HepG2 (cell line): ENCODE results near the gene GAPDH. TPM values are rescaled to one million over a fixed set of nuclear protein-coding genes. Genes with fewer than 3 reads are reported as not detected.
"Not testable (repeated sequence)": the region's sequence is repeated elsewhere in the genome, so short reads cannot be mapped to it uniquely, and the experiment has no call there.

Source experiments
- ATAC-seq: fragments of 200-7000 bp; cut with Tn5 transposase; 3 replicates; pipeline ENCODE4 v1.9.1; 2020; ENCODE audit warnings: mild to moderate bottlenecking, moderate library complexity
- BruUV-seq: library from RNA; stranded (reverse); fragments of 400-500 nt; replicated peaks from 2 replicates; lab custom pipeline; 2021; lab: Mats Ljungman, UMichigan
- CTCF ChIA-PET: fragments of 300-600 bp; formaldehyde crosslinking; extraction: SDS; loops from one replicate; lab custom pipeline; 2021; ENCODE audit warnings: low total read pairs, inconsistent platforms, low intra/inter-chr PET ratio; lab: Yijun Ruan, JAX
- POLR2A ChIA-PET: fragments of 350-600 bp; sonication (Branson Sonifier 250); formaldehyde crosslinking; loops from one replicate; lab custom pipeline; 2020; ENCODE audit warnings: antibody characterized with exemption, inconsistent platforms; lab: Yijun Ruan, JAX
- DNase-seq: peaks from one replicate; pipeline ENCODE4 v3.0.0-alpha.2; 2015; ENCODE audit warnings: low spot score
- FAIRE-seq: peaks from 3 replicates; lab custom pipeline; 2011; peaks lifted over from hg19 to GRCh38; lab: Jason Lieb, UNC
- H2AFZ ChIP-seq: one replicate; pipeline ENCODE4 v1.6.1; 2011; ENCODE audit warnings: low read length, inconsistent platforms
- H3K27ac ChIP-seq: fragments of 300-600 bp; 3 replicates; pipeline ENCODE4 v1.8.0; 2011; ENCODE audit warnings: mixed run types, mild to moderate bottlenecking, mixed read lengths, low read length, inconsistent platforms; ENCODE audit not compliant: insufficient read depth; ENCODE audit errors: extremely low read length
- H3K27me3 ChIP-seq, 2 experiments: fragments of 200-600 bp in 1 of 2; 2 replicates in 1 of 2; 3 replicates in 1 of 2; pipeline versions ENCODE4 v1.6.0 to v1.8.0; 2011; ENCODE audit warnings: low read length in 2 of 2, mild to moderate bottlenecking in 2 of 2, moderate library complexity in 2 of 2, inconsistent platforms in 1 of 2; ENCODE audit not compliant: insufficient read depth in 2 of 2, control insufficient read depth in 1 of 2
- H3K36me3 ChIP-seq, 2 experiments: fragments of 200-600 bp in 1 of 2; replicated peaks in 1 of 2; 2 replicates in 1 of 2; 3 replicates in 1 of 2; pipeline versions ENCODE4 v1.5.1 to v1.8.0; 2011; ENCODE audit warnings: low read length in 2 of 2, inconsistent platforms in 1 of 2; ENCODE audit not compliant: insufficient read depth in 2 of 2, control insufficient read depth in 1 of 2
- H3K4me1 ChIP-seq: 2 replicates; pipeline ENCODE4 v1.5.1; 2012; ENCODE audit warnings: low read length, inconsistent platforms; ENCODE audit not compliant: insufficient read depth
- H3K4me2 ChIP-seq: 2 replicates; pipeline ENCODE4 v1.6.0; 2011; ENCODE audit warnings: low read depth, low read length, inconsistent platforms
- H3K4me3 ChIP-seq, 3 experiments: fragments of 200-600 bp in 1 of 3; sonication (generic), shearing (Covaris generic) in 1 of 3; replicated peaks in 1 of 3; 2 replicates each; pipeline ENCODE4 v1.5.1; 2011 to 2016; ENCODE audit warnings: low read length in 3 of 3, inconsistent platforms in 2 of 3, low read depth in 2 of 3, mild to moderate bottlenecking in 2 of 3, control low read depth in 1 of 3, mixed read lengths in 1 of 3; ENCODE audit not compliant: insufficient read depth in 1 of 3
- H3K79me2 ChIP-seq: one replicate; pipeline ENCODE4 v1.6.1; 2011; ENCODE audit warnings: low read length, inconsistent platforms; ENCODE audit not compliant: insufficient read depth
- H3K9ac ChIP-seq: 2 replicates; pipeline ENCODE4 v1.6.0; 2011; ENCODE audit warnings: mild to moderate bottlenecking, low read depth, low read length, inconsistent platforms; ENCODE audit not compliant: insufficient read depth
- H3K9me3 ChIP-seq: 2 replicates; pipeline ENCODE4 v1.5.1; 2012; ENCODE audit warnings: mild to moderate bottlenecking, low read length
- H4K20me1 ChIP-seq: 2 replicates; pipeline ENCODE4 v1.6.0; 2011; ENCODE audit warnings: inconsistent platforms, mild to moderate bottlenecking, low read length, moderate library complexity; ENCODE audit not compliant: insufficient read depth
- GATAD2A ChIP-seq: IDR thresholded peaks from 2 replicates; pipeline ENCODE4 v1.6.1; 2016
- HNRNPL ChIP-seq: fragments of 200-400 bp; formaldehyde crosslinking; IDR thresholded peaks from 2 replicates; pipeline ENCODE4 v1.6.1; 2017; ENCODE audit warnings: mild to moderate bottlenecking, low read depth, low read length
- HOXA3 ChIP-seq: sonication (generic); formaldehyde crosslinking; IDR thresholded peaks from 2 replicates; pipeline ENCODE4 v1.5.0; 2020; ENCODE audit warnings: missing genetic modification reagents
- NFIB ChIP-seq: sonication (generic); formaldehyde crosslinking; IDR thresholded peaks from 2 replicates; pipeline ENCODE4 v1.9.0; 2021; ENCODE audit warnings: missing genetic modification reagents, mild to moderate bottlenecking, borderline replicate concordance
- PLRG1 ChIP-seq: fragments of 450-650 bp; conservative IDR thresholded peaks from 2 replicates; pipeline ENCODE4 v1.6.1; 2016
- POLR2G ChIP-seq: fragments of 200-400 bp; formaldehyde crosslinking; IDR thresholded peaks from 2 replicates; pipeline ENCODE4 v1.6.1; 2018; ENCODE audit warnings: mild to moderate bottlenecking, low read depth, low read length, moderate library complexity
- REXO4 ChIP-seq: sonication (generic); formaldehyde crosslinking; IDR thresholded peaks from 2 replicates; pipeline ENCODE4 v1.8.0; 2022; ENCODE audit warnings: missing genetic modification reagents, mild to moderate bottlenecking, borderline replicate concordance
- RXRB ChIP-seq: IDR thresholded peaks from 2 replicates; pipeline ENCODE4 v1.6.1; 2016; ENCODE audit warnings: borderline replicate concordance, missing genetic modification reagents, missing compliant biosample characterization
- ZNF121 ChIP-seq: sonication (generic); formaldehyde crosslinking; IDR thresholded peaks from 2 replicates; pipeline ENCODE4 v1.5.0; 2020; ENCODE audit warnings: mild to moderate bottlenecking, missing genetic modification reagents
- ZNF589 ChIP-seq: sonication (generic); formaldehyde crosslinking; conservative IDR thresholded peaks from 2 replicates; pipeline ENCODE4 v1.8.0; 2022; ENCODE audit warnings: mild to moderate bottlenecking, moderate library complexity, missing genetic modification reagents
- WGBS: methylation state at CpG from one replicate; pipeline ENCODE4 v1.1.6; 2017; ENCODE audit warnings: low lambda C conversion rate; 5-methylcytosine and 5-hydroxymethylcytosine counted together
- in situ Hi-C: cut with HindIII; loops from 2 replicates; pipeline ENCODE4 v1.10.0; 2017; ENCODE audit warnings: low pct_unique_long_range_greater_than_20kb; ENCODE audit not compliant: extremely low pct_ligation_motif_present
- intact Hi-C: fragments of 100-400 bp; cut with micrococcal nuclease; formaldehyde crosslinking; loops from one replicate; pipeline ENCODE4 v1.10.0; 2022; ENCODE audit not compliant: unreplicated experiment
- polyA plus RNA-seq, 8 experiments: library from polyadenylated mRNA; depleted of rRNA in 3 of 8; stranded (reverse) in 7 of 8; unstranded in 1 of 8; fragments of >200 nt; fragmentation: Illumina TruSeq in 4 of 8; extraction: Trizol in 4 of 8; gene quantifications; 2 replicates each; pipeline versions ENCODE4 v1.2.1 to v1.2.3, GENCODE V29; 2011 to 2016; ENCODE audit warnings: low read depth in 4 of 8, missing spikeins in 1 of 8, mixed read lengths in 1 of 8; ENCODE audit not compliant: insufficient read depth in 1 of 8
- total RNA-seq, 5 experiments: library from RNA; depleted of rRNA; stranded (reverse); fragments of >200 nt; fragmentation: Illumina TruSeq; extraction: Trizol; gene quantifications; 2 replicates each; pipeline ENCODE4 v1.2.3, GENCODE V29; 2016; ENCODE audit warnings: low read depth in 1 of 5
- TF ChIP-seq, protein P1 (sequence below): sonication (generic); formaldehyde crosslinking; IDR thresholded peaks from 2 replicates; pipeline ENCODE4 v1.8.1; 2023; ENCODE audit warnings: mild to moderate bottlenecking, missing genetic modification reagents
- TF ChIP-seq, protein P2 (sequence below): IDR thresholded peaks from 2 replicates; pipeline ENCODE4 v1.6.1; 2012; ENCODE audit warnings: inconsistent platforms
- TF ChIP-seq, protein P3 (sequence below): sonication (generic); formaldehyde crosslinking; IDR thresholded peaks from 2 replicates; pipeline ENCODE4 v1.4.0; 2020; ENCODE audit warnings: mild to moderate bottlenecking, missing genetic modification reagents
- TF ChIP-seq, protein P4 (sequence below): sonication (generic); formaldehyde crosslinking; IDR thresholded peaks from 2 replicates; pipeline ENCODE4 v1.4.0; 2020; ENCODE audit warnings: missing genetic modification reagents

GAPDH gene
- total and polyA plus RNA-seq, 2 of the 13 experiments (the other 11 are each of a cell fraction or from before 2014, with no cell fraction given), result 3,038 to 12,722 TPM

DNA sequence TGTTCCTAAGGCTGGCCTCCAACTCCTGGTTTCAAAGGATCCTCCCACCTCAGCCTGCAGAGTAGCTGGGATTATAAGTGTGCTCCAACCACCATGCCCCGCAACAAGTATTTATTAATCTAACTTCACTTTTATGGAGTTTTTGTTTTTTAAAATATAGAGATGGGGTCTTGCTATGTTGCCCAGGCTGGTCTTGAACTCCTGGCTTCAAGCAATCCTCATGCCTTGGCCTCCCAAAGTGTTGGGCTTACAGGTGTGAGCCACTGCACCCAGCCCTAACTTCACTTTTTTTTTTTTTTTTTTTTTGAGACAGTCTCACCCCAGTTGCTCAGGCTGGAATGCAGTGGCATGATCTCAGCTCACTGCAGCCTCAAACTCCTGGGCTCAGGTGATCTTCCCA is 43.6 kb upstream of the GAPDH start:
- BruUV-seq, CTCF ChIA-PET, H3K9me3 ChIP-seq, H3K27me3 ChIP-seq, H3K4me3 ChIP-seq, in situ Hi-C loops, H3K4me2 ChIP-seq, H3K27ac ChIP-seq, DNase-seq, H4K20me1 ChIP-seq, H2AFZ ChIP-seq, FAIRE-seq, ATAC-seq, intact Hi-C loops, H3K9ac ChIP-seq: not testable (repeated sequence)
- TF ChIP-seq ZNF121 (CRISPR knock-in tag), result peak; percentile 53; the same call in 1 of the 2 replicates
- Histone ChIP-seq H3K4me1 (peaks cover 21% of the 10 kb centered on the region), H3K36me3 (peaks cover 0 to 14% of the 10 kb centered on the region in 2 experiments; a peak in 2 of 5 replicates), H3K79me2 (peaks cover 29% of the 10 kb centered on the region)
- 96% methylated on average over 1 of the region's 1 CpG for WGBS
- POLR2A ChIA-PET, result interaction anchor here (1.4 to 1.8 kb wide), 2 partner anchors 43 to 107 kb away, joined by 4 read pairs; partner anchors contain the start of genes GAPDH and LTBR

DNA sequence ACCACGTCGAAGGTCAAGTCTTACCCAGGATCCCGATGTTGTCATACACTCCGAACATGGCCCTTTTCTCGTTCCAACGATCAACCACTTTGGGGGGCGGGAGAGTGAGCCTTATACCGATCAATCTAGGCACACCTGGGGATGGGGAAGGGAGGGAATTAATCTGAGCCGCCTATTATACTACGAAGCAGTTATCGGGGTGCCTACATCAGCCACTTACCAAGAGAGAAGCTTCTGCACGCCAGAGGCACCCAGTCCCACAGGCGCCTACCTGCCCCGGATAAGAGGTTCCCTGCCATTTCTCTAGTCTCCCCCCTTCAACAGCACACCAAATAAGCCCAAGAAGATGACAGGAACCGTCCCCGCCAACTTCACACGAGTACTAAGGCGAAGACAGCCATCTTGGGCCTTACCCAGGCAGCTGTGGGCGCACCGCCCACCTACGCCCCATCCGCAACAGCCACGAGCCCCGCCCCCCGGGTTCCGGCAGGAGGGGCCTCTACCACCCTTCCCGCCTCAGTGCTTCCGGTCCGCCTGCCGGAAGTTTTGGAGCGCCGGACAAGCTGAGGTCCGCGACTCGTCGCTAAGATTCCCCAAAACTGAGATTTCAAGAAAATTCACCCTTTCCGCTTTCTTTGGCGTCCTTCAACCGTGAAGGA is 41.4 kb upstream of the GAPDH start, which contains the start of gene MRPL51:
Gene MRPL51 (minus strand): TSS at position 425 of the 659 bp plus-strand sequence. CDS start 126 bp downstream, at position 299.
- DNase-seq (peak; percentile 90), ATAC-seq (peak; percentile 95), FAIRE-seq (no peak)
- Histone ChIP-seq H3K4me3 (peak within 1 kb of the TSS; percentile 80 to 83 (median 81)), H3K27ac (peak within 1 kb of the TSS; percentile 98), H3K36me3 (peaks cover 4 to 28% of the 10 kb centered on the region in 2 experiments; a peak in 3 of 5 replicates), H3K4me2 (peak within 1 kb of the TSS; percentile 97), H3K79me2 (peaks cover 41% of the 10 kb centered on the region), H3K27me3 (no peaks in the 10 kb centered on the region; a peak in 1 of 5 replicates), H2AFZ (no peak within 1 kb of the TSS), H3K4me1 (peaks cover 38% of the 10 kb centered on the region), H4K20me1 (peaks cover 7% of the 10 kb centered on the region), H3K9me3 (no peaks in the 10 kb centered on the region), H3K9ac (peak within 1 kb of the TSS; percentile 94)
- BruUV-seq, result TSS peak; percentile 93
- 2% methylated on average over 31 of the region's 39 CpGs for WGBS
- in situ Hi-C loops (no loop called here), intact Hi-C loops (no loop called here)
- CTCF ChIA-PET, result no interaction called here
- POLR2A ChIA-PET, result interaction anchor here (0.7 to 2.0 kb wide), 21 partner anchors 9 to 299 kb away, joined by 3 to 38 read pairs (median 5); partner anchors contain the start of genes COPS7A, GAPDH, LTBR and NOP2
- TF ChIP-seq, protein P1, sequence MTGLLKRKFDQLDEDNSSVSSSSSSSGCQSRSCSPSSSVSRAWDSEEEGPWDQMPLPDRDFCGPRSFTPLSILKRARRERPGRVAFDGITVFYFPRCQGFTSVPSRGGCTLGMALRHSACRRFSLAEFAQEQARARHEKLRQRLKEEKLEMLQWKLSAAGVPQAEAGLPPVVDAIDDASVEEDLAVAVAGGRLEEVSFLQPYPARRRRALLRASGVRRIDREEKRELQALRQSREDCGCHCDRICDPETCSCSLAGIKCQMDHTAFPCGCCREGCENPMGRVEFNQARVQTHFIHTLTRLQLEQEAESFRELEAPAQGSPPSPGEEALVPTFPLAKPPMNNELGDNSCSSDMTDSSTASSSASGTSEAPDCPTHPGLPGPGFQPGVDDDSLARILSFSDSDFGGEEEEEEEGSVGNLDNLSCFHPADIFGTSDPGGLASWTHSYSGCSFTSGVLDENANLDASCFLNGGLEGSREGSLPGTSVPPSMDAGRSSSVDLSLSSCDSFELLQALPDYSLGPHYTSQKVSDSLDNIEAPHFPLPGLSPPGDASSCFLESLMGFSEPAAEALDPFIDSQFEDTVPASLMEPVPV (CRISPR knock-in tag), result peak; percentile 53; the same call in 1 of the 2 replicates
- TF ChIP-seq ZNF589 (CRISPR knock-in tag) (no peak), REXO4 (no peak), GATAD2A (CRISPR knock-in tag) (no peak), POLR2G (peak; percentile 94), RXRB (CRISPR knock-in tag) (0 out of 2 replicates have a peak, but pooled peaks have one; percentile 49), HNRNPL (0 out of 2 replicates have a peak, but pooled peaks have one; percentile 44), PLRG1 (no peak), NFIB (no peak), HOXA3 (CRISPR knock-in tag) (peak; percentile 55; the same call in 1 of the 2 replicates)
- TF ChIP-seq, protein P2, sequence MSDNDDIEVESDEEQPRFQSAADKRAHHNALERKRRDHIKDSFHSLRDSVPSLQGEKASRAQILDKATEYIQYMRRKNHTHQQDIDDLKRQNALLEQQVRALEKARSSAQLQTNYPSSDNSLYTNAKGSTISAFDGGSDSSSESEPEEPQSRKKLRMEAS, result peak; percentile 64
- TF ChIP-seq, protein P3, sequence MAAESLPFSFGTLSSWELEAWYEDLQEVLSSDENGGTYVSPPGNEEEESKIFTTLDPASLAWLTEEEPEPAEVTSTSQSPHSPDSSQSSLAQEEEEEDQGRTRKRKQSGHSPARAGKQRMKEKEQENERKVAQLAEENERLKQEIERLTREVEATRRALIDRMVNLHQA (CRISPR knock-in tag), result no peak
- TF ChIP-seq, protein P4, sequence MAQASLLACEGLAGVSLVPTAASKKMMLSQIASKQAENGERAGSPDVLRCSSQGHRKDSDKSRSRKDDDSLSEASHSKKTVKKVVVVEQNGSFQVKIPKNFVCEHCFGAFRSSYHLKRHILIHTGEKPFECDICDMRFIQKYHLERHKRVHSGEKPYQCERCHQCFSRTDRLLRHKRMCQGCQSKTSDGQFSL (CRISPR knock-in tag), result no peak
